ENCODE results near the gene CRYBA4. TPM values are rescaled to one million over a fixed set of nuclear protein-coding genes. Genes with fewer than 3 reads are reported as not detected.

CRYBA4 gene
- total RNA-seq, 4 donors from 2014 or later: not detected

DNA sequence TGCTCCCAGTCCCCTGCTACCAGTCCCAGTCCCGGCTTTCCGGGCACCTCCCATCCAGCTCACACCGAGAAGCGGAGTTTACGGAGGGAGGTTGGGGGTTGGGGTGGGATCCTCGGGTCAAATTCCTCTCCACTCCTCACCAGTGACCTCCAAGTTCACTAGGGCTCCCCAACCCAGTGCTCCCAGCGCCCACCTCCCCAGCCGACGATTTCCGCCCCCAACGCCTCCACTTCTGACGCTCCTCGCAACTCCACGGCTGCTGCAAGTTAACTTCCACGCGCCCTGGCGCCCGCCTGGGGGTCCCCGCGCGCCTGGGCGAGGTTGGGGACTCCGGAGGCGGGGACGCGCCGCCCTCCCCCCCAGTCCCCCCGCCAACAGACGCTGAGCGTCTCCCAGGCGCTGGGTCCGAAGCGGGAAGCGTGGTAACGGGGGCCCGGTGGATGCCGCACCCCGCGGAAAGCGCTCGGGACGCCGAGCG lies 32.4 kb upstream of the CRYBA4 start:
- no peaks in the 10 kb centered on the region for H3K27me3 ChIP-seq
- WGBS, 2 donors: 0% methylated on average over 21 to 30 of the region's 44 CpGs
- TF ChIP-seq POLR2A (IDR thresholded peaks at IDR 0.05) (no peak), EP300 (IDR thresholded peaks at IDR 0.05) (no peak)
- TF ChIP-seq, protein P1, sequence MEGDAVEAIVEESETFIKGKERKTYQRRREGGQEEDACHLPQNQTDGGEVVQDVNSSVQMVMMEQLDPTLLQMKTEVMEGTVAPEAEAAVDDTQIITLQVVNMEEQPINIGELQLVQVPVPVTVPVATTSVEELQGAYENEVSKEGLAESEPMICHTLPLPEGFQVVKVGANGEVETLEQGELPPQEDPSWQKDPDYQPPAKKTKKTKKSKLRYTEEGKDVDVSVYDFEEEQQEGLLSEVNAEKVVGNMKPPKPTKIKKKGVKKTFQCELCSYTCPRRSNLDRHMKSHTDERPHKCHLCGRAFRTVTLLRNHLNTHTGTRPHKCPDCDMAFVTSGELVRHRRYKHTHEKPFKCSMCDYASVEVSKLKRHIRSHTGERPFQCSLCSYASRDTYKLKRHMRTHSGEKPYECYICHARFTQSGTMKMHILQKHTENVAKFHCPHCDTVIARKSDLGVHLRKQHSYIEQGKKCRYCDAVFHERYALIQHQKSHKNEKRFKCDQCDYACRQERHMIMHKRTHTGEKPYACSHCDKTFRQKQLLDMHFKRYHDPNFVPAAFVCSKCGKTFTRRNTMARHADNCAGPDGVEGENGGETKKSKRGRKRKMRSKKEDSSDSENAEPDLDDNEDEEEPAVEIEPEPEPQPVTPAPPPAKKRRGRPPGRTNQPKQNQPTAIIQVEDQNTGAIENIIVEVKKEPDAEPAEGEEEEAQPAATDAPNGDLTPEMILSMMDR (IDR thresholded peaks at IDR 0.05): no peak
- H3K27ac ChIP-seq: peak overlapping the region; percentile 33 to 93 (median 85)
- no peak for DNase-seq (ENCODE audit: low spot score in 2 of 2)
- peaks cover 0 to 39% (median 14%) of the 10 kb centered on the region in 4 donors for H3K4me1 ChIP-seq
- H3K9me3 ChIP-seq: no peaks in the 10 kb centered on the region
- no peaks in the 10 kb centered on the region for H3K36me3 ChIP-seq
- H3K4me3 ChIP-seq: peak overlapping the region; percentile 70 to 96 (median 78)

DNA sequence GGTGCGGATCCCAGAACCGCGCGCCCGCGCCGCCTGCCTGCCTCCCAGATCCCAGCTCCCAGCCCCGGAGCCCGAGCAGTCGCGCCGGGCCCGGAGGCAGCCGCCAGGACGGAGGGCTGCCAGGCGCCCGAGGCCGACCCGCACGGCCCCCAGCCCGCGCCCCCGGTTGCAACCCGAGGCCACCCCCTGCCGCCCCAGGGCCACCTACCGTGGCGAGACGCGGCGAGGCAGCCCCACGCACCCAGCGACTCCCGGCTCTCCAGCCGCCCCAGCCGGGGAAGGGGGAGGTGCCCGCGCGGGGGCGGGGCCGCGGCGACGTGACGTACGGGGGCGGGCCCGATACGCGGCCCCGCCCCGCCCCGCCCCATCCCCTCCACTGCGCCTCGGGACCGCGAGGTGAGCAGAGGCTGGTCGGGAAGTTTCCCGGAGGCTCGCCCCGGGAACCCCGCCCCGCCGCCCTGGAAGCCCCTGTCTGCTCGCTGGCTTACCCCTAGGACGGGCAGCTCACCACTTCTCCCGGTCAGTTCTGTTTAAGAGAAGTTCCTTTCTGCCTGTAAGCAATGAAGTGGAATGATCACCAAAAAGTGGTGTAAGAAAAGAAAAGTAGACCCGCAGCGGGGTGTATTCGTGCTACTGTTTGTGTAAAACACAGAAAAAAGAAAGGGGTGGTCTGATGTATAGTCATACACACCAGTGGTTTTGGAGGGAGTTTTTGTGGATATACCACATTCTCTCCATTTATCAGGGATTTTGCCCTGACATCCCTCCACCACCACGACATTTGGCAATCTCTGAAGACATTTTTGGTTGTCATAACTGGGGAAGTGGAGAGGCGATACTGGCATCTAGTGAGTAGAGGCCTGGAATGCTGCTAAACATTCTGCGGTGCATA lies 31.7 kb upstream of the CRYBA4 start, which contains the start of gene TPST2:
Gene TPST2, minus strand, starts transcription at position 288 of the 892 bp plus-strand sequence. CDS start 48,502 bp downstream, outside the sequence.
- Histone ChIP-seq H3K4me3 (peak within 1 kb of the TSS; percentile 70 to 96 (median 78)), H3K27ac (peak within 1 kb of the TSS; percentile 33 to 93 (median 85)), H3K9me3 (no peaks in the 10 kb centered on the region), H3K27me3 (no peaks in the 10 kb centered on the region), H3K36me3 (no peaks in the 10 kb centered on the region), H3K4me1 (peaks cover 0 to 37% (median 14%) of the 10 kb centered on the region in 4 donors)
- WGBS, 2 donors: 1 to 8% methylated on average over 11 to 47 of the region's 72 CpGs
- peak; percentile 61 to 62 for DNase-seq (ENCODE audit: low spot score in 2 of 2)
- peak; percentile 64 to 76 for TF ChIP-seq POLR2A (IDR thresholded peaks at IDR 0.05)
- peak in 1 of 2 donors; percentile 80 for TF ChIP-seq EP300 (IDR thresholded peaks at IDR 0.05)
- TF ChIP-seq, protein P1 (IDR thresholded peaks at IDR 0.05): peak in 1 of 5 experiments; percentile 27

DNA sequence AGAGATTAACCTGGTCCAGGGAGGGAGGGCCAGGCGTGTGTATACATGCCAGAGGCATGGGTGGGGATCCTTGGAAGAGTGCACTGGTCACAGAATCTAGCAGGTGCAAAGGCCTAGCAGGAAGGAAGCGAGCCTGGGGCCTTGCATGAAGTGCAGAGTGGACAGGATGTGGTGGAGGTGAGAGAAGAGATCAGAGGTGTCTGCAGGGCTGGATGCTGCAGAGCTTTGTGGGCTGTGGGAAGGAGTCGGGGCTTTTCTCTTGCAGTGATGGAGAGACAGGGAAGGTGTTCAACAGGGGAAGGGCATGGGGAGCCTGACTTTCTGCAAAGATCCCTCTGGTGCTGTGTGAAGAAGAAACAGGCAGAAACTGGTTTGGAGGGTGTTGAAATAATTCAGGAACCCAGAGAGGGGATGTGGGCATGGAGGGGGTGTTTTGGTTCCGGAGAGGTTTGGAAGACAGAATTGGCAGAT lies 29.3 kb upstream of the CRYBA4 start:
- Histone ChIP-seq H3K27ac (no peak overlapping the region), H3K27me3 (no peaks in the 10 kb centered on the region), H3K4me1 (peaks cover 0 to 23% (median 8%) of the 10 kb centered on the region in 4 donors), H3K4me3 (no peak overlapping the region), H3K9me3 (no peaks in the 10 kb centered on the region), H3K36me3 (no peaks in the 10 kb centered on the region)
- TF ChIP-seq POLR2A (IDR thresholded peaks at IDR 0.05) (no peak), EP300 (IDR thresholded peaks at IDR 0.05) (no peak)
- TF ChIP-seq, protein P1 (IDR thresholded peaks at IDR 0.05): no peak
- DNase-seq (ENCODE audit: low spot score in 2 of 2): no peak
- 70 to 81% methylated on average over 4 of the region's 4 CpGs for WGBS, 2 donors

DNA sequence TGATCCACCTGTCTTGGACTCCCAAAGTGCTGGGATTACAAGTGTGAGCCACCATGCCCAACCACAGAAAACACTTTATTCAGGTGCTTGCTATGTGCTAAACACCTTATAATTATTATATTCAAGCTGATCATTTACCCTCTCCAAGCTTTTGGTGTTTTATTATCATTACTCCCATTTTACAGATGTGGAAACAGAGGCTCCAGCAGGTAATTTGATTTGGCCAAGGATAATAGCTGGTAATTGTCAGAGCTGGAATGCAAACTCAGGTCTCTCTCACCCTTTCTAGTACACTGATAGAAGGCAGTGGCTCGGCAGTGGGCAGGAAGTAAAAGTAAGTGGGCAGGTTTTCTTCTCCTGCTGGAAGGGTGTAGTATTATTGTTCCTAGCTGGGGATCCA lies 28.0 kb upstream of the CRYBA4 start:
- H3K36me3 ChIP-seq: no peaks in the 10 kb centered on the region
- no peaks in the 10 kb centered on the region for H3K9me3 ChIP-seq
- DNase-seq (ENCODE audit: low spot score in 2 of 2): no peak
- H3K4me1 ChIP-seq: peaks cover 0 to 23% (median 6%) of the 10 kb centered on the region in 4 donors
- H3K4me3 ChIP-seq: no peak overlapping the region
- whole genome bisulfite sequencing, 2 donors: 18 to 44% methylated on average over 1 of the region's 1 CpG
- no peak overlapping the region for H3K27ac ChIP-seq
- TF ChIP-seq POLR2A (IDR thresholded peaks at IDR 0.05) (no peak), EP300 (IDR thresholded peaks at IDR 0.05) (no peak)
- TF ChIP-seq, protein P1 (IDR thresholded peaks at IDR 0.05): no peak
- no peaks in the 10 kb centered on the region for H3K27me3 ChIP-seq

DNA sequence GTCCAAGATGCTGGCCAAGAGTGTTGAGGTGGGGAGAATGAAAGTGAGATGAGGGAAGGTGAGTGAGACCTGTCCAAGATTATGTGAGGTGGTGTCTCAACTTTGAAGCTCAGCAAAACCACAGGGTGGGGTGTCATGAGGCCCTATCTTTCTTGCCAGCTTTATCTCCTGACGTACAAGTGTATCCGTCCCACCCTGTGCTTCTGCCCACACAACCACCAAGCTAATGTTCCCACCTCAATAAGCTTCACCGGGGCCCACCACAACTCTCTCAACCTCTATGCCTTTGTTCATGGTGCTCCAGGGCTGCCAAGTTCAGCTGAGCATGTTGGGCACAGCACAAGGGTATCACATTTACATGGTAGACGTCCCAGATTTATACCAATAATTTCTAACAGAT lies 24.7 kb upstream of the CRYBA4 start:
- no peak overlapping the region for H3K27ac ChIP-seq
- no peak overlapping the region for H3K4me3 ChIP-seq
- no peaks in the 10 kb centered on the region for H3K36me3 ChIP-seq
- H3K4me1 ChIP-seq: peaks cover 0 to 6% (median 1%) of the 10 kb centered on the region in 4 donors
- 71 to 81% methylated on average over 4 of the region's 4 CpGs for WGBS, 2 donors
- H3K27me3 ChIP-seq: no peaks in the 10 kb centered on the region
- H3K9me3 ChIP-seq: no peaks in the 10 kb centered on the region
- TF ChIP-seq POLR2A (IDR thresholded peaks at IDR 0.05) (no peak), EP300 (IDR thresholded peaks at IDR 0.05) (no peak)
- TF ChIP-seq, protein P1 (IDR thresholded peaks at IDR 0.05): no peak
- DNase-seq (ENCODE audit: low spot score in 2 of 2): no peak

All from tibial nerve (tissue), 4 donors.